ENCODE results near the gene CPAMD8. TPM values are rescaled to one million over a fixed set of nuclear protein-coding genes. Genes with fewer than 3 reads are reported as not detected.

The CPAMD8 gene
- total and polyA plus RNA-seq, 10 of the 15 experiments (the other 5 are each of a cell fraction or from before 2014, with no cell fraction given), result 0.12 to 0.97 (median 0.25) TPM; not detected in 3

GRCh38 chr19:16903347-16903746, 123.3 kb downstream of the CPAMD8 start (continued):
- TF ChIP-seq ZBTB11 (CRISPR knock-in tag; IDR thresholded peaks at IDR 0.05) (no peak), LARP7 (IDR thresholded peaks at IDR 0.05) (no peak), TCF7 (IDR thresholded peaks at IDR 0.05; ENCODE audit: borderline replicate concordance) (no peak), NRF1 (conservative IDR thresholded peaks at IDR 0.05; ENCODE audit: low read depth, low read length) (no peak)

GRCh38 chr19:16902545-16902944, 124.1 kb downstream of the CPAMD8 start:
- ChIA-PET SMC1A (ENCODE audit: uncharacterized antibody, unreplicated experiment) (no interaction called here), RAD21 (ENCODE audit: unreplicated experiment) (no interaction called here), CTCF (interaction anchor here (1.2 kb wide), 1 partner anchor 126 kb away, joined by 3 read pairs; no protein-coding TSS in a partner anchor), POLR2A (no interaction called here)
- H3K27me3 ChIP-seq (replicated peaks in 1 of 2; ENCODE audit: control insufficient read depth in 2 of 2, insufficient read depth in 2 of 2, low read length in 1 of 2), result no peaks in the 10 kb centered on the region
- H3K36me3 ChIP-seq (ENCODE audit: control insufficient read depth in 2 of 2, insufficient read depth in 2 of 2, low read length in 1 of 2), result no peaks in the 10 kb centered on the region
- H3K9ac ChIP-seq (ENCODE audit: control insufficient read depth, insufficient read depth, low read length), result no peak overlapping the region
- no peaks in the 10 kb centered on the region for H3K79me2 ChIP-seq (ENCODE audit: control insufficient read depth, insufficient read depth, low read length)
- H3K4me3 ChIP-seq, result no peak overlapping the region
- FAIRE-seq, result no peak
- no peaks in the 10 kb centered on the region for H4K20me1 ChIP-seq (ENCODE audit: control insufficient read depth, insufficient read depth)
- no TSS peak for BruUV-seq (replicated peaks)
- H3K4me2 ChIP-seq (ENCODE audit: control insufficient read depth, insufficient read depth), result no peak overlapping the region
- WGBS (ENCODE audit: insufficient coverage, insufficient replicate concordance, low lambda C conversion rate, missing lambda C conversion rate), result 74% methylated on average over 12 of the region's 12 CpGs
- H3K27ac ChIP-seq (ENCODE audit: control insufficient read depth, insufficient read depth), result no peak overlapping the region
- intact Hi-C loops (cut with micrococcal nuclease; ENCODE audit: unreplicated experiment) (no loop called here), in situ Hi-C loops (cut with MboI) (loop anchor here (5.0 kb wide), 1 partner anchor 130 kb away; no protein-coding TSS in a partner anchor)
- no peak overlapping the region for H2AFZ ChIP-seq (ENCODE audit: control insufficient read depth, low read depth, low read length)
- no peak for DNase-seq (ENCODE audit: low read depth, low spot score)
- peaks cover 25% of the 10 kb centered on the region for H3K4me1 ChIP-seq (ENCODE audit: control insufficient read depth, insufficient read depth, low read length)
- no peak for TF ChIP-seq SMAD5 (IDR thresholded peaks at IDR 0.05; ENCODE audit: low read depth)
- no peak for TF ChIP-seq ZNF24 (IDR thresholded peaks at IDR 0.05)
- TF ChIP-seq IRF4 (IDR thresholded peaks at IDR 0.05; ENCODE audit: low read depth, low read length), result no peak
- TF ChIP-seq NFYA (IDR thresholded peaks at IDR 0.05; ENCODE audit: borderline replicate concordance, low read depth, low read length), result no peak
- TF ChIP-seq STAT3 (IDR thresholded peaks at IDR 0.05; ENCODE audit: low read depth, low read length), result no peak
- TF ChIP-seq KLF5 (IDR thresholded peaks at IDR 0.05; ENCODE audit: partially characterized antibody), result no peak
- no peaks in the 10 kb centered on the region for H3K9me3 ChIP-seq (replicated peaks; ENCODE audit: control insufficient read depth, insufficient read depth, low read length)
- ATAC-seq, result no peak

All from GM12878 (cell line).